ENCODE results near the gene RPN2. TPM values are rescaled to one million over a fixed set of nuclear protein-coding genes. Genes with fewer than 3 reads are reported as not detected.

RPN2 gene
- total and polyA plus RNA-seq, 10 donors, result 45.7 to 161 (median 129) TPM

DNA sequence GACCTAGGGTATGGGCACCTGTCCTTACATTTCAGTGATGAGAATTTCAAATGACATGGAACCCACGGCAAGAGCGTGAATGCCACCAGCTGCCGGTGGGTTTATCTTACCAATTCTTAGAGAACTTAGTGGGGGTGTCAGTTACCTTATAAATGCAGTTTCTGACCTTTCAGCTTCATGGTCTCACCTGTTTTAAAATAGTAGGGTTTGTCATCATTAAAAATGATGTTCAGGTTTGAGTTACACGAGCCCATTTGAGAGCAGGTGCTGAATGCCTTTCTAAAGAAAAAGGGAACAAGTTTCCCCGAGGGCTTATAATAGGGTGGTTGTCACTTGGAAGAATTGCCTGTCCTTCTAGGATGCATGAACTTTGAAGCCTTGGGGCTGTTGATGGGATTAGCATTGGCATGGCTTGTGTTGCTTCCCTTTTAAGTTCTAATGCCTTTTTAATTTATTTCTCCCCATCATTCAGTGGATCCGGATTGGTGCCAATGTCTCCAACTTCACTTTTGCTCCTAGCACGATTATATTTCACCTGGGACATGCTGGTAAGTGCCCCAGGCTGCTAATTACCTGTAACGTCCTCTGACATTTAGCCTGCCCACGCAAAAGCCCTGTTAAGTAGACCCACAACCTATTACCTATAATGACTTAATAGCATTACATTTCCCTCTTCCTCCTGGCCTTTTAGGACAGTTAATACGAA is 54.6 kb downstream of the RPN2 start:
- TF ChIP-seq, protein P1, sequence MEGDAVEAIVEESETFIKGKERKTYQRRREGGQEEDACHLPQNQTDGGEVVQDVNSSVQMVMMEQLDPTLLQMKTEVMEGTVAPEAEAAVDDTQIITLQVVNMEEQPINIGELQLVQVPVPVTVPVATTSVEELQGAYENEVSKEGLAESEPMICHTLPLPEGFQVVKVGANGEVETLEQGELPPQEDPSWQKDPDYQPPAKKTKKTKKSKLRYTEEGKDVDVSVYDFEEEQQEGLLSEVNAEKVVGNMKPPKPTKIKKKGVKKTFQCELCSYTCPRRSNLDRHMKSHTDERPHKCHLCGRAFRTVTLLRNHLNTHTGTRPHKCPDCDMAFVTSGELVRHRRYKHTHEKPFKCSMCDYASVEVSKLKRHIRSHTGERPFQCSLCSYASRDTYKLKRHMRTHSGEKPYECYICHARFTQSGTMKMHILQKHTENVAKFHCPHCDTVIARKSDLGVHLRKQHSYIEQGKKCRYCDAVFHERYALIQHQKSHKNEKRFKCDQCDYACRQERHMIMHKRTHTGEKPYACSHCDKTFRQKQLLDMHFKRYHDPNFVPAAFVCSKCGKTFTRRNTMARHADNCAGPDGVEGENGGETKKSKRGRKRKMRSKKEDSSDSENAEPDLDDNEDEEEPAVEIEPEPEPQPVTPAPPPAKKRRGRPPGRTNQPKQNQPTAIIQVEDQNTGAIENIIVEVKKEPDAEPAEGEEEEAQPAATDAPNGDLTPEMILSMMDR (IDR thresholded peaks at IDR 0.05 in 8 of 11, conservative IDR thresholded peaks at IDR 0.05 in 3 of 11), result no peak
- TF ChIP-seq POLR2A (IDR thresholded peaks at IDR 0.05) (no peak), POLR2AphosphoS5 (IDR thresholded peaks at IDR 0.05) (no peak)
- Histone ChIP-seq H3K9me3 (no peaks in the 10 kb centered on the region), H3K27ac (no peak overlapping the region), H3K36me3 (peaks cover 19 to 100% (median 100%) of the 10 kb centered on the region in 6 donors), H3K4me1 (no peaks in the 10 kb centered on the region), H3K27me3 (replicated peaks in 1 of 7) (no peaks in the 10 kb centered on the region), H3K4me3 (no peak overlapping the region)
- WGBS, 5 donors, result 89 to 95% (median 93%) methylated on average over 10 of the region's 10 CpGs
- intact Hi-C loops (cut with DNase I; ENCODE audit: low total_unique reads), result no loop called here
- no peak for DNase-seq

DNA sequence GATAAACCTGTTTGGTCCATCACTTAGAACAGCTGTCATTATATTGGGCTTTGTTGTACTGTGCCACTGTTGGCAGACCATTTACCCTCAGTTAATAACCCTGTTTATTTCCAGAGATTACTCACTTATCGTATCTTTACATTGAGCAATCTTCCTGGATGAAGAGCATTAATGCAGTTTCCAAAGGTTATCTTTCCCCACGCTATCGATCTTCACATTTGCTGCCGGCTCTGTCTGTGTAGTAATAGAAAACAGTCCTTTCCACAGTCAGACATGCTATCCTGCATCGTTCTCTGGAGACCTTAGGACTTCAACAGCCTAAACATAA is 55.1 kb downstream of the RPN2 start:
- no peak for DNase-seq
- H3K4me3 ChIP-seq, result no peak overlapping the region
- TF ChIP-seq POLR2AphosphoS5 (IDR thresholded peaks at IDR 0.05) (no peak), POLR2A (IDR thresholded peaks at IDR 0.05) (no peak)
- TF ChIP-seq, protein P1 (IDR thresholded peaks at IDR 0.05 in 8 of 11, conservative IDR thresholded peaks at IDR 0.05 in 3 of 11), result no peak
- H3K27me3 ChIP-seq (replicated peaks in 1 of 7), result no peaks in the 10 kb centered on the region
- peaks cover 19 to 100% (median 100%) of the 10 kb centered on the region in 6 donors for H3K36me3 ChIP-seq
- H3K4me1 ChIP-seq, result no peaks in the 10 kb centered on the region
- H3K27ac ChIP-seq, result no peak overlapping the region
- WGBS, 5 donors, result 93 to 98% (median 95%) methylated on average over 5 of the region's 5 CpGs
- no peaks in the 10 kb centered on the region for H3K9me3 ChIP-seq
- intact Hi-C loops (cut with DNase I; ENCODE audit: low total_unique reads), result no loop called here

DNA sequence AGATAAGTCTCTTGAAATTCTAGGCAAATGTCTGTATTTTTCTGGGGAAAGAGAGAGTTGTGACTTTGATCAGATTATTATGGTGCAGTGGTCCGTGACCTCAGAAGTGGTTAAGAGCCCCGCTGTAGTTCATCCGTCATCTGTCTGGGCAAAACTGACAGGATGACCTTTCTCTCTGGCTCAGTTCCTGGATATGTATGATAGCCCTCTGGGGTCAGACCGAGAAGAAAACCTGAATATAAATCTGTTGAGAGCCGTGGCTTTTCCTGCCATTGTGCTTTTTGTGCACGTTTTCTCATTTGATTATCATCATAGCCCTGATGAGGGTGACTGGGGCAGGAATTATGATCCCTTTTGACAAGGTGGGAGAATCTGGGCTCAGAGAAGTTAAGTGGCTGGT is 55.9 kb downstream of the RPN2 start:
- H3K4me3 ChIP-seq, result no peak overlapping the region
- H3K27ac ChIP-seq, result no peak overlapping the region
- no peak for DNase-seq
- H3K4me1 ChIP-seq, result no peaks in the 10 kb centered on the region
- no peaks in the 10 kb centered on the region for H3K9me3 ChIP-seq
- H3K27me3 ChIP-seq (replicated peaks in 1 of 7), result no peaks in the 10 kb centered on the region
- peaks cover 17 to 100% (median 99%) of the 10 kb centered on the region in 6 donors for H3K36me3 ChIP-seq
- 76 to 84% (median 81%) methylated on average over 6 of the region's 6 CpGs for WGBS, 5 donors
- intact Hi-C loops (cut with DNase I; ENCODE audit: low total_unique reads), result no loop called here
- no peak for TF ChIP-seq POLR2AphosphoS5 (IDR thresholded peaks at IDR 0.05)
- TF ChIP-seq, protein P1 (IDR thresholded peaks at IDR 0.05 in 8 of 11, conservative IDR thresholded peaks at IDR 0.05 in 3 of 11), result no peak
- TF ChIP-seq POLR2A (IDR thresholded peaks at IDR 0.05), result no peak

DNA sequence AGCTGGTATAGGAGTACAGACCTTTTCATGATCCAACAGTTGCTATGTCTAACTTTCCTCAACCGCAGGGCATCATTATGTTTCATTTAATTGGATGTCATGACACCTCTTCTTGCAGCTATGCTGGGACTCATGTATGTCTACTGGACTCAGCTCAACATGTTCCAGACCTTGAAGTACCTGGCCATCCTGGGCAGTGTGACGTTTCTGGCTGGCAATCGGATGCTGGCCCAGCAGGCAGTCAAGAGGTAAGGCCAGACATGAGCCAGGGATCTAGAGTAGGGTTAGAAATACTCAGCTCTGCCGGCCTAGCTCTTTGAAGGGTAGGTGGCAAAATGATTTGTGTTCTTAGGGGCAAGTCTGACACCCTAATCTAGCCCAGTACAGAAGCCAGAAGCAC is 57.3 kb downstream of the RPN2 start:
- TF ChIP-seq POLR2AphosphoS5 (IDR thresholded peaks at IDR 0.05), result no peak
- TF ChIP-seq, protein P1 (IDR thresholded peaks at IDR 0.05 in 8 of 11, conservative IDR thresholded peaks at IDR 0.05 in 3 of 11), result no peak
- no peak for TF ChIP-seq POLR2A (IDR thresholded peaks at IDR 0.05)
- Histone ChIP-seq H3K9me3 (no peaks in the 10 kb centered on the region), H3K4me1 (no peaks in the 10 kb centered on the region), H3K27me3 (replicated peaks in 1 of 7) (no peaks in the 10 kb centered on the region), H3K4me3 (no peak overlapping the region), H3K36me3 (peaks cover 17 to 100% (median 99%) of the 10 kb centered on the region in 6 donors), H3K27ac (no peak overlapping the region)
- intact Hi-C loops (cut with DNase I; ENCODE audit: low total_unique reads), result no loop called here
- no peak for DNase-seq
- 89 to 95% (median 92%) methylated on average over 4 of the region's 4 CpGs for WGBS, 5 donors
